Fibroblast of lung (primary cell): ENCODE measurements around the gene SOCS1. TPM values are rescaled to one million over a fixed set of nuclear protein-coding genes. Genes with fewer than 3 reads are reported as not detected.
A peak's percentile ranks its signal among the peaks of the same experiment; 100 is the strongest.

Experiments used
- DNase-seq, 2 donors: peaks; one replicate each; pipeline versions ENCODE4 v3.0.0 to v3.0.0-alpha.2; 2010; ENCODE audit warnings: low read depth in 2 of 2
- H2AFZ ChIP-seq: 2 replicates; pipeline ENCODE4 v1.5.1; 2012; ENCODE audit warnings: low read length, control low read depth, inconsistent platforms
- H3K27ac ChIP-seq: 2 replicates; pipeline ENCODE4 v1.5.1; 2011; ENCODE audit warnings: low read length, control low read depth; ENCODE audit not compliant: insufficient read depth
- H3K27me3 ChIP-seq: 2 replicates; pipeline ENCODE4 v1.5.1; 2011; ENCODE audit warnings: mild to moderate bottlenecking, low read length; ENCODE audit not compliant: control insufficient read depth, insufficient read depth
- H3K36me3 ChIP-seq: 2 replicates; pipeline ENCODE4 v1.5.1; 2011; ENCODE audit warnings: low read length; ENCODE audit not compliant: control insufficient read depth, insufficient read depth
- H3K4me1 ChIP-seq: 2 replicates; pipeline ENCODE4 v1.5.1; 2011; ENCODE audit warnings: low read length; ENCODE audit not compliant: control insufficient read depth, insufficient read depth; ENCODE audit errors: extremely low read depth
- H3K4me2 ChIP-seq: 2 replicates; pipeline ENCODE4 v1.5.1; 2011; ENCODE audit warnings: low read length, control low read depth; ENCODE audit not compliant: insufficient read depth; ENCODE audit errors: extremely low read depth
- H3K4me3 ChIP-seq, 4 experiments: fragments of 200-600 bp in 1 of 4; sonication (generic) in 1 of 4; replicated peaks in 1 of 4; 2 replicates each; pipeline ENCODE4 v1.5.1; 2011 to 2016; ENCODE audit warnings: low read length in 4 of 4, low read depth in 3 of 4, mild to moderate bottlenecking in 3 of 4, control low read depth in 2 of 4, inconsistent platforms in 1 of 4, mixed read lengths in 1 of 4; ENCODE audit not compliant: insufficient read depth in 1 of 4; ENCODE audit errors: control extremely low read depth in 1 of 4
- H3K79me2 ChIP-seq: 2 replicates; pipeline ENCODE4 v1.5.1; 2012; ENCODE audit warnings: mild to moderate bottlenecking, low read length, inconsistent platforms; ENCODE audit not compliant: control insufficient read depth, insufficient read depth
- H3K9ac ChIP-seq: 2 replicates; pipeline ENCODE4 v1.5.1; 2011; ENCODE audit warnings: mild to moderate bottlenecking, low read length, control low read depth; ENCODE audit not compliant: insufficient read depth
- H3K9me3 ChIP-seq: 2 replicates; pipeline ENCODE4 v1.5.1; 2012; ENCODE audit warnings: low read depth, low read length; ENCODE audit not compliant: control insufficient read depth, insufficient read depth
- H4K20me1 ChIP-seq: 2 replicates; pipeline ENCODE4 v1.5.1; 2011; ENCODE audit warnings: low read length; ENCODE audit not compliant: control insufficient read depth, insufficient read depth; ENCODE audit errors: extremely low read depth
- EZH2 ChIP-seq: IDR thresholded peaks from 2 replicates; pipeline ENCODE4 v1.5.1; 2012; ENCODE audit warnings: low read length, control low read depth, mild to moderate bottlenecking; ENCODE audit errors: missing control alignments
- polyA plus RNA-seq, 2 donors: library from polyadenylated mRNA; depleted of rRNA in 1 of 2; stranded (reverse) in 1 of 2; unstranded in 1 of 2; fragments of >200 nt; gene quantifications; 2 replicates each; pipeline ENCODE4 v1.2.1, GENCODE V29; 2011 to 2012; ENCODE audit warnings: missing spikeins in 1 of 2
- total RNA-seq: library from RNA; depleted of rRNA; stranded (reverse); fragments of >200 nt; gene quantifications from 2 replicates; pipeline ENCODE4 v1.2.1, GENCODE V29; 2014
- TF ChIP-seq, protein P1 (sequence below), 2 donors: IDR thresholded peaks in 1 of 2; conservative IDR thresholded peaks in 1 of 2; 1 replicate in 1 of 2; 2 replicates in 1 of 2; pipeline ENCODE4 v1.5.1; 2011 to 2012; ENCODE audit warnings: low read length in 2 of 2, control low read depth in 1 of 2, inconsistent platforms in 1 of 2, low read depth in 1 of 2, mild to moderate bottlenecking in 1 of 2

Gene SOCS1
- total and polyA plus RNA-seq, 2 donors (not counting 1 experiment from before 2014, with no cell fraction given) = 17.7 to 21.1 TPM

DNA sequence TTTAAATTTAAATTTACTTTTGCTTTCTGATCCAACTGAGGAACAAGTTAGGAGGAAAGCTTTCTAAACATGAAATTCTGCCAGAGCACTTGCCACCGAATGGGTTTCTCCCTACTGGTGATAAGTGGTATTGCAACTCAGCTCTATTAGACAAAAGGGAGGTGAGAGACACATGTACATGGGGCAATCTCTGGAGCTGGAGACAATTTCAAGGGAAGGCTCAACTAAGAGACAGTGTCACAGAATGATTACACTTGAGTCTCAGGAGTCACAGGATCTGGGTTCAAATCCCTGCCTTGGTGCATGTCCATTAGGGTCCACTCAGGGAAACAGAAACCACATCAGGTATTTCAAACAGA is 37.4 kb downstream of the SOCS1 start:
- Histone ChIP-seq H3K4me3 (no peak overlapping the region), H3K4me2 (no peak overlapping the region), H3K4me1 (no peaks in the 10 kb centered on the region), H3K9me3 (no peaks in the 10 kb centered on the region), H4K20me1 (no peaks in the 10 kb centered on the region), H3K79me2 (no peaks in the 10 kb centered on the region), H3K27me3 (no peaks in the 10 kb centered on the region), H3K9ac (no peak overlapping the region), H3K27ac (no peak overlapping the region), H3K36me3 (no peaks in the 10 kb centered on the region), H2AFZ (no peak overlapping the region)
- no peak for TF ChIP-seq EZH2
- TF ChIP-seq, protein P1, sequence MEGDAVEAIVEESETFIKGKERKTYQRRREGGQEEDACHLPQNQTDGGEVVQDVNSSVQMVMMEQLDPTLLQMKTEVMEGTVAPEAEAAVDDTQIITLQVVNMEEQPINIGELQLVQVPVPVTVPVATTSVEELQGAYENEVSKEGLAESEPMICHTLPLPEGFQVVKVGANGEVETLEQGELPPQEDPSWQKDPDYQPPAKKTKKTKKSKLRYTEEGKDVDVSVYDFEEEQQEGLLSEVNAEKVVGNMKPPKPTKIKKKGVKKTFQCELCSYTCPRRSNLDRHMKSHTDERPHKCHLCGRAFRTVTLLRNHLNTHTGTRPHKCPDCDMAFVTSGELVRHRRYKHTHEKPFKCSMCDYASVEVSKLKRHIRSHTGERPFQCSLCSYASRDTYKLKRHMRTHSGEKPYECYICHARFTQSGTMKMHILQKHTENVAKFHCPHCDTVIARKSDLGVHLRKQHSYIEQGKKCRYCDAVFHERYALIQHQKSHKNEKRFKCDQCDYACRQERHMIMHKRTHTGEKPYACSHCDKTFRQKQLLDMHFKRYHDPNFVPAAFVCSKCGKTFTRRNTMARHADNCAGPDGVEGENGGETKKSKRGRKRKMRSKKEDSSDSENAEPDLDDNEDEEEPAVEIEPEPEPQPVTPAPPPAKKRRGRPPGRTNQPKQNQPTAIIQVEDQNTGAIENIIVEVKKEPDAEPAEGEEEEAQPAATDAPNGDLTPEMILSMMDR (conservative IDR thresholded peaks at IDR 0.05 in 1 of 2, IDR thresholded peaks at IDR 0.05 in 1 of 2; ENCODE audit: low read depth in 1 of 2, low read length in 2 of 2) = peak; percentile 58 to 66
- DNase-seq = no peak

DNA sequence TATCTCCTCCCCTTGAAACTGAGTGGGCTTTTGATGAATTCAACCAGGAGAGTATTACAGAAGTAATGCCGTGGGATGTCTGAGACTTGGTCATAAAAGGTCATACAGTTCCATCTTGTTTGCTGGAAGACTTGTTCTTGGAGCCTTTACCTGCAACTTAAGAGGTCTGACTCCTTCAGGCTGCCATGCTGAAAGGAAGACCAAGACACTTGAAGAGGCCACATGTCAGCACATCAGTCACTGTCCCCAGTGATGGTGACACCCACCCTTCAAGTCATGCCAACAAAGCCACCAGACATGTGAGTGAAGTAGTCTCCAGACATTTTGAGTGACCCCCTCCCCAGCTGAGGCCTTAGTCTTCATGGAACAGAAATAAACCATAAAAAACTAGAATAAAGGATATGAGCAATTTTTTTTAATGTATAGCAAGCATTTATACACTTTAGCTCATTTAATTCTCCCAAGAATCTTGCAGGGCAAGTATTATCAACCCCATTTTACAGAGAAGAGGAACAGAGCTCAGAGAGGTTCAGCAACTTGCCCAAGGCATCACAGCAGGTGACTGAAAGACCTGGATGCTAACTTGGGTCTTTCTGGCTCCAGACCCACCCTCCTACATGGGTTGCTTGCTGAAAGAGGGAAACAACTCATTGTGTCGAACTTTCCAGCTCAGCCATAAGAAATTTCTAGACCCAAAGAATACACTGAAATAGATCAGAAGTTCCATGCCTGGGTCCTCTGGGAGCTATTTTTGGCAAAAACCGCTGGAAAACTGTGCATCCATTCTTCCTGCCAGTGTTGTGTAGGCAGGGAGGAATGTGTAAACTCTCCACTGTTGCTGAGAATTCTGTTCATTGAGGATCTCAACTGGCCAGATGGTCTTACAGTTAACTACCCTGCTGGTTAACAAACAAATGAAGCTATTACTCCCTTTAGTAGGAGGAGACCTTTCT is 38.1 kb downstream of the SOCS1 start:
- H3K9ac ChIP-seq = no peak overlapping the region
- H2AFZ ChIP-seq = no peak overlapping the region
- no peaks in the 10 kb centered on the region for H3K27me3 ChIP-seq
- H3K4me2 ChIP-seq = no peak overlapping the region
- H3K4me1 ChIP-seq = no peaks in the 10 kb centered on the region
- DNase-seq = peak in 1 of 2 donors; percentile 18
- no peaks in the 10 kb centered on the region for H3K36me3 ChIP-seq
- H3K27ac ChIP-seq = no peak overlapping the region
- H4K20me1 ChIP-seq = no peaks in the 10 kb centered on the region
- no peak overlapping the region for H3K4me3 ChIP-seq
- H3K79me2 ChIP-seq = no peaks in the 10 kb centered on the region
- H3K9me3 ChIP-seq = no peaks in the 10 kb centered on the region
- TF ChIP-seq, protein P1 (conservative IDR thresholded peaks at IDR 0.05 in 1 of 2, IDR thresholded peaks at IDR 0.05 in 1 of 2; ENCODE audit: low read depth in 1 of 2, low read length in 2 of 2) = no peak
- TF ChIP-seq EZH2 = no peak

DNA sequence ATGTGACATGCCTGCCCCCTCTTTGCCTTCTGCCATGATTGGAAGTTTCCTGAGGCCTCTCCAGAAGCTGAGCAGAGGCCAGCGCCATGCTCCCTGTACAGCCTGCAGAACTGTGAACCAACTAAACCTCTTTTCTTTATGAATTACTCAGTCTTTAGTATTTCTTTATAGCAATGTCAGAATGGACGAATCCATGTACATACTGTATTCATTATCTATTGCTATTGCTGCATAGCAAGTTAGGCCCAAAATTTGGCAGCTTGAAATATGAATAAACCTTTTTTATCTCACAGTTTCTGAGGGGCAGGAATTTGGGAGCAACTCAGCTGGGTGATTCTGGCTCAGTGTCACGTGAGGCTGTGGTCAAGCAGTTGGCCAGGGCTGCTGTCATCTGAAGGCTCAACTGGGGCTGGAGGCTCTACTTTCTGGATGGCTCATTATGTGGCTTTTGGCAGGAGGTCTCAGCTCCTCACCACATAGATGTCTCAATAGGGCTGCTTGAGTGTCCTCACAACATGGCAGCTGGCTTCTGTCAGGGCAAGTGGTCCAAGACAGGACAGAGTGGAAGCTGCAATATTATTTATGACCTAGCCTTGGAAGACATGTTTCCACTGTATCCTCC is 40.0 kb downstream of the SOCS1 start:
- no peak overlapping the region for H3K4me3 ChIP-seq
- H2AFZ ChIP-seq = no peak overlapping the region
- H3K27ac ChIP-seq = no peak overlapping the region
- no peak overlapping the region for H3K9ac ChIP-seq
- no peaks in the 10 kb centered on the region for H3K27me3 ChIP-seq
- no peaks in the 10 kb centered on the region for H3K36me3 ChIP-seq
- no peaks in the 10 kb centered on the region for H4K20me1 ChIP-seq
- no peaks in the 10 kb centered on the region for H3K9me3 ChIP-seq
- H3K4me1 ChIP-seq = no peaks in the 10 kb centered on the region
- H3K4me2 ChIP-seq = no peak overlapping the region
- no peak for DNase-seq
- TF ChIP-seq, protein P1 (conservative IDR thresholded peaks at IDR 0.05 in 1 of 2, IDR thresholded peaks at IDR 0.05 in 1 of 2; ENCODE audit: low read depth in 1 of 2, low read length in 2 of 2) = no peak
- no peak for TF ChIP-seq EZH2
- H3K79me2 ChIP-seq = no peaks in the 10 kb centered on the region
